Cardiac septum (tissue), 1 donor: ENCODE results near the gene H2BW2. TPM values are rescaled to one million over a fixed set of nuclear protein-coding genes. Genes with fewer than 3 reads are reported as not detected.

Experiments used
- total RNA-seq: library from RNA; stranded (reverse); fragmentation: NEBNext Ultra II Directional; extraction: Animal tissue kit (Norgen Biotek cat#: 25700); gene quantifications from one replicate; pipeline ENCODE4 v1.2.1, GENCODE V29; 2021
- donor health status: DM: no; HTN: no; CAD: no.

H2BW2 gene
- total RNA-seq, 1 donor from 2014 or later = not detected

Other genes starting within 250 kb of the H2BW2 start
- gene RAB9B, start 207.7 kb upstream of the H2BW2 start, total RNA-seq = 38.0 TPM
- 1.3 TPM for gene TMSB15B, start 77.3 kb upstream of the H2BW2 start, total RNA-seq
- gene H2BW1, start 26.2 kb upstream of the H2BW2 start, total RNA-seq = not detected
- 0.24 TPM for gene TMSB15C, start 36.3 kb downstream of the H2BW2 start, total RNA-seq
- gene ZCCHC18, start 72.6 kb downstream of the H2BW2 start, total RNA-seq = 3.7 TPM
- 10.9 TPM for gene SLC25A53, start 117.1 kb downstream of the H2BW2 start, total RNA-seq
- 10.9 TPM for gene FAM199X, start 126.5 kb downstream of the H2BW2 start, total RNA-seq
- gene ESX1, start 215.0 kb downstream of the H2BW2 start, total RNA-seq = not detected